ENCODE results near the gene AHDC1. TPM values are rescaled to one million over a fixed set of nuclear protein-coding genes. Genes with fewer than 3 reads are reported as not detected.
A peak's percentile ranks its signal among the peaks of the same experiment; 100 is the strongest.

Gene AHDC1
- total and polyA plus RNA-seq, 2 of the 13 experiments (the other 11 are each of a cell fraction or from before 2014, with no cell fraction given), result 1.0 to 2.7 TPM

DNA sequence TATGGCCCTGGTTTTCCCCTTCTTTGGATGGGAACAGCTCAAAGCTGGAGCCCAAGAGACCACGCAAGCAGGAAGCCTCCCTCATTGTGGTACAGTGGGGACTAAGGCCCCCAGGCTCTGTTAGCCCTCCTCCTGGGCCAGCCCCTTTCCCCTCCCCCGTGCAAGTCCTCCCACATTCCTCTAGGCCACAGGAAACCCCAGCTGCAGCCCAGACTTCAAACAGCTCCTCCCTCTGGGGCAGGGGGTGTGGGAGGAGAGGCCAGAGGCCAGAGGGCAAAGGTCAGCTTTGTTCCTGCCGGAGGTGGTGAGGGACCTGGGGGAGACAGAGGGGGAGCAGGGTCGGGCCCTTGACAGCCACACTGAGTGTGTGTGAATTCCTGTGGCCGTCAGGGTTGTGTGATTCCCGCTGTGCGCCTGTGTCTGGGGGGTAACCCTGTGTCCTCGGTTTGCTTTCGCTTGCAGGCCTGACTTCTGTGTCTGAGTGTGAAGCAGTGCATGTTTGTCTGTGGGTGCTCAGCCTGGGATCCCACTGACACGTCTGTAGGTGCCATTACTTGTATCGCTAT is 3.4 kb upstream of the AHDC1 start (continued):
- TF ChIP-seq, protein P1, sequence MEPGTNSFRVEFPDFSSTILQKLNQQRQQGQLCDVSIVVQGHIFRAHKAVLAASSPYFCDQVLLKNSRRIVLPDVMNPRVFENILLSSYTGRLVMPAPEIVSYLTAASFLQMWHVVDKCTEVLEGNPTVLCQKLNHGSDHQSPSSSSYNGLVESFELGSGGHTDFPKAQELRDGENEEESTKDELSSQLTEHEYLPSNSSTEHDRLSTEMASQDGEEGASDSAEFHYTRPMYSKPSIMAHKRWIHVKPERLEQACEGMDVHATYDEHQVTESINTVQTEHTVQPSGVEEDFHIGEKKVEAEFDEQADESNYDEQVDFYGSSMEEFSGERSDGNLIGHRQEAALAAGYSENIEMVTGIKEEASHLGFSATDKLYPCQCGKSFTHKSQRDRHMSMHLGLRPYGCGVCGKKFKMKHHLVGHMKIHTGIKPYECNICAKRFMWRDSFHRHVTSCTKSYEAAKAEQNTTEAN (CRISPR knock-in tag; conservative IDR thresholded peaks at IDR 0.05), result peak; percentile 87; the same call in 1 of the 2 replicates
- TF ChIP-seq ZNF383 (CRISPR knock-in tag; IDR thresholded peaks at IDR 0.05; ENCODE audit: borderline replicate concordance), result peak; percentile 78; the same call in 1 of the 2 replicates
- TF ChIP-seq, protein P2, sequence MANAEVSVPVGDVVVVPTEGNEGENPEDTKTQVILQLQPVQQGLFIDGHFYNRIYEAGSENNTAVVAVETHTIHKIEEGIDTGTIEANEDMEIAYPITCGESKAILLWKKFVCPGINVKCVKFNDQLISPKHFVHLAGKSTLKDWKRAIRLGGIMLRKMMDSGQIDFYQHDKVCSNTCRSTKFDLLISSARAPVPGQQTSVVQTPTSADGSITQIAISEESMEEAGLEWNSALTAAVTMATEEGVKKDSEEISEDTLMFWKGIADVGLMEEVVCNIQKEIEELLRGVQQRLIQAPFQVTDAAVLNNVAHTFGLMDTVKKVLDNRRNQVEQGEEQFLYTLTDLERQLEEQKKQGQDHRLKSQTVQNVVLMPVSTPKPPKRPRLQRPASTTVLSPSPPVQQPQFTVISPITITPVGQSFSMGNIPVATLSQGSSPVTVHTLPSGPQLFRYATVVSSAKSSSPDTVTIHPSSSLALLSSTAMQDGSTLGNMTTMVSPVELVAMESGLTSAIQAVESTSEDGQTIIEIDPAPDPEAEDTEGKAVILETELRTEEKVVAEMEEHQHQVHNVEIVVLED (CRISPR knock-in tag; IDR thresholded peaks at IDR 0.05; ENCODE audit: borderline replicate concordance), result peak; percentile 52; the same call in 1 of the 2 replicates
- no peak; the same call in 1 of the 2 replicates for TF ChIP-seq ZNF431 (CRISPR knock-in tag; IDR thresholded peaks at IDR 0.05; ENCODE audit: borderline replicate concordance, low read depth)
- TF ChIP-seq, protein P3, sequence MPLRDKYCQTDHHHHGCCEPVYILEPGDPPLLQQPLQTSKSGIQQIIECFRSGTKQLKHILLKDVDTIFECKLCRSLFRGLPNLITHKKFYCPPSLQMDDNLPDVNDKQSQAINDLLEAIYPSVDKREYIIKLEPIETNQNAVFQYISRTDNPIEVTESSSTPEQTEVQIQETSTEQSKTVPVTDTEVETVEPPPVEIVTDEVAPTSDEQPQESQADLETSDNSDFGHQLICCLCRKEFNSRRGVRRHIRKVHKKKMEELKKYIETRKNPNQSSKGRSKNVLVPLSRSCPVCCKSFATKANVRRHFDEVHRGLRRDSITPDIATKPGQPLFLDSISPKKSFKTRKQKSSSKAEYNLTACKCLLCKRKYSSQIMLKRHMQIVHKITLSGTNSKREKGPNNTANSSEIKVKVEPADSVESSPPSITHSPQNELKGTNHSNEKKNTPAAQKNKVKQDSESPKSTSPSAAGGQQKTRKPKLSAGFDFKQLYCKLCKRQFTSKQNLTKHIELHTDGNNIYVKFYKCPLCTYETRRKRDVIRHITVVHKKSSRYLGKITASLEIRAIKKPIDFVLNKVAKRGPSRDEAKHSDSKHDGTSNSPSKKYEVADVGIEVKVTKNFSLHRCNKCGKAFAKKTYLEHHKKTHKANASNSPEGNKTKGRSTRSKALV (CRISPR knock-in tag; IDR thresholded peaks at IDR 0.05), result 0 out of 2 replicates have a peak, but pooled peaks have one; percentile 32
- peak; percentile 99 for TF ChIP-seq NR2C2 (CRISPR knock-in tag; IDR thresholded peaks at IDR 0.05; ENCODE audit: borderline replicate concordance)
- peak; percentile 91 for TF ChIP-seq PPARG (CRISPR knock-in tag; conservative IDR thresholded peaks at IDR 0.05)
- TF ChIP-seq SMAD9 (CRISPR knock-in tag; IDR thresholded peaks at IDR 0.05), result no peak
- no peak; the same call in 1 of the 2 replicates for TF ChIP-seq FOXJ3 (CRISPR knock-in tag; IDR thresholded peaks at IDR 0.05; ENCODE audit: borderline replicate concordance)
- TF ChIP-seq ZMYM3 (CRISPR knock-in tag; IDR thresholded peaks at IDR 0.05), result peak; percentile 82

Data from HepG2 (cell line).